HFF-Myc (cell line): Measurements from ENCODE around the gene L1CAM.
A peak's percentile ranks its signal among the peaks of the same experiment; 100 is the strongest.

Experiments used
- DNase-seq: peaks from one replicate; pipeline ENCODE4 v3.0.0-alpha.2; 2011; ENCODE audit warnings: low read depth; ENCODE audit errors: extremely low read depth
- H3K4me3 ChIP-seq: replicated peaks from 2 replicates; pipeline ENCODE4 v1.5.1; 2011; ENCODE audit warnings: low read depth, mild to moderate bottlenecking, control low read depth, low read length
- TF ChIP-seq, protein P1 (sequence below): IDR thresholded peaks from 2 replicates; pipeline ENCODE4 v1.5.1; 2012; ENCODE audit warnings: mild to moderate bottlenecking, low read depth, low read length, control low read depth; ENCODE audit errors: missing control alignments

The L1CAM gene

DNA sequence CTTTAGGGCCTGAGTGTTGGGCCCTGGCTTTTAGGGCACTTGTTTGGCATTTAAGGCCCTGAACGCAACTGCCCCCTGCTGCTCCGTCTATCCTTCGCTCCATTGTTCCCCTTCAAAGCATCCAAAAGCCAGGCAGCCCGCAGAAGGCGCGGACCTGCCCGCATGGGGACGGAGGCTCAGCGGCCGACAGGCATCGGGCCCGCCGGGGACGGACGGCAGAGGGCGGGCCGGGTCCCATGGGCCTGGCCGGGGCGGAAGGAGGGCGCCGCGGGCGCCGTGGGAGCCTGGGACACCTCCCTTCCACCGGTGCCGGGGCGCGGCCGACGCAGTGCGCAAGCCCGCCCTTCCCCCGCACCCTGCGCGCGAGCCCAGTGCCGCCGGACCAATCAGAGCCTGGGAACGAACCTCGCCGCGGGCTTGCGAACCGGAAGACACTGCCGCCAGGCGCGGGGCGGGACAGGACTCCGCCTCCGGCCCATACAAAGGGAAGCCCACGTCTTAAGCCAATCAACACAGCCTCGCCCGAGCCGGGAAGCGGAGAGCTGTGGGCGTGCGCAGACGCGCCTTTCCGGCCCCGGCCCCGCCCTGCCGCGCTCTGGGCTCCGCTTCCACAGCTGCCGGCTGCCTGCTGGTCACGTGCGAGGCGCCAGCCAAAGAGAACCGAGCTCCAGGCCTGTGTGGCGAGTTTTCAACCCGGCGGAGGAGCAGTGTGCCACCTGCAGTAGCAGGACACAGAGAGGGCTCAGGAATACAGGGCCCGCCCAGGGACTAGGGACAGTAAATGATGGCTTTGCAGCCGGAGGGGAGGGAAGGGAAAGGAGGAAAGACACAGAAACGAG is 42.2 kb upstream of the L1CAM start:
- TF ChIP-seq, protein P1, sequence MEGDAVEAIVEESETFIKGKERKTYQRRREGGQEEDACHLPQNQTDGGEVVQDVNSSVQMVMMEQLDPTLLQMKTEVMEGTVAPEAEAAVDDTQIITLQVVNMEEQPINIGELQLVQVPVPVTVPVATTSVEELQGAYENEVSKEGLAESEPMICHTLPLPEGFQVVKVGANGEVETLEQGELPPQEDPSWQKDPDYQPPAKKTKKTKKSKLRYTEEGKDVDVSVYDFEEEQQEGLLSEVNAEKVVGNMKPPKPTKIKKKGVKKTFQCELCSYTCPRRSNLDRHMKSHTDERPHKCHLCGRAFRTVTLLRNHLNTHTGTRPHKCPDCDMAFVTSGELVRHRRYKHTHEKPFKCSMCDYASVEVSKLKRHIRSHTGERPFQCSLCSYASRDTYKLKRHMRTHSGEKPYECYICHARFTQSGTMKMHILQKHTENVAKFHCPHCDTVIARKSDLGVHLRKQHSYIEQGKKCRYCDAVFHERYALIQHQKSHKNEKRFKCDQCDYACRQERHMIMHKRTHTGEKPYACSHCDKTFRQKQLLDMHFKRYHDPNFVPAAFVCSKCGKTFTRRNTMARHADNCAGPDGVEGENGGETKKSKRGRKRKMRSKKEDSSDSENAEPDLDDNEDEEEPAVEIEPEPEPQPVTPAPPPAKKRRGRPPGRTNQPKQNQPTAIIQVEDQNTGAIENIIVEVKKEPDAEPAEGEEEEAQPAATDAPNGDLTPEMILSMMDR, result no peak
- peak overlapping the region; percentile 48 for H3K4me3 ChIP-seq
- DNase-seq, result peak; percentile 85

DNA sequence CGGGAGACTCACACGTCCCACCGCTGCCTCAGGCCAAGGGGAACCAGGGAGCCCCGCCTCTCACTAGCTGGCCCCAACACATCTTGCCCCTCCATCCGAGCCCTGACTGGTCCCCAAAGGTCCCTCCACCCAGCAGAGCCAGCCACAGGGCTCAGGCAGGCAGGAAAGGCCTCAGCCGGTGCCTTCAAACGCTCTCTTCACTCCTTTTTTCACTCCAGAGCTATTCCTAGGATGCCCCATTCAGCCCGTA is 41.6 kb upstream of the L1CAM start:
- TF ChIP-seq, protein P1, result no peak
- no peak for DNase-seq
- peak overlapping the region; percentile 48 for H3K4me3 ChIP-seq

DNA sequence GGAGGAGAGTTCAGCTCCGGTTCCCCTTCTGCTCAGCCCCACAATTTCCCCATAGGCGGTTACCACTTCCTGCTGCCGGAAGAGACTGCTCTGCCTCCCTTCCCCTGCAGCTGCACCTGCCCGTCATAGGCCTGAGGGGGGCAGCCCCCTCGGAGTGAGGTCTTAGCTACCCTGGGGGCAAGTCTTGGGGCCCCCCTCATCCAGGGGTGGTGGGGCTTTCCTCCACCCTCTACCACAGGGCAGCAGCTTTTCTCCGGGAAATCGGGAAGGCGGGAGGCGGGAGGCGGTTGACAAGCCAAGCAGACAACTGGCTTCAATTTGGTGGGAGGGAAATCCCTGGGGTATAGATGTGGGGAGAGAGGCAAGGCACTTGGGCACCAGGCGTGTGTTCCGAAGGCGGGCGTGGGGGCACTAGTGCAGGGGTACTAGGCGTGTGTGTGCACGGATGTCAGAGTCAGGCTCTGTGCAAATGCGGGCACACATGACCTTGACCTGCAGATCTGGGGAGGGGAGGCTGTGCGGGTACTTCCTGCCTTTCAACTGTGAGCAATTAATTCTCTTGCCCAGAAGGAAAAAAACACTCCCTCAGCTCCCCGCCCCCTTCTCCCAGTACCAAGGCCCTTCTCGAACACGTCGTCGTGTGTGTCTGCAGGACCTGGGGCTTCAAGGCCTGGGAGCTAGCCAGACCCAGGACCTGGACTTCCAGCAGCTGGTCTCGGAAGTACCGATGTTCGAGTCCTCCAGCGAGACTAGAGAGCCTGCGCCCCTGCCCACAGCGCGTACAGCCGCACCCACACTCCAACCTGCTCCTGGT is 41.1 kb upstream of the L1CAM start:
- peak overlapping the region; percentile 48 for H3K4me3 ChIP-seq
- DNase-seq, result no peak
- TF ChIP-seq, protein P1, result no peak

DNA sequence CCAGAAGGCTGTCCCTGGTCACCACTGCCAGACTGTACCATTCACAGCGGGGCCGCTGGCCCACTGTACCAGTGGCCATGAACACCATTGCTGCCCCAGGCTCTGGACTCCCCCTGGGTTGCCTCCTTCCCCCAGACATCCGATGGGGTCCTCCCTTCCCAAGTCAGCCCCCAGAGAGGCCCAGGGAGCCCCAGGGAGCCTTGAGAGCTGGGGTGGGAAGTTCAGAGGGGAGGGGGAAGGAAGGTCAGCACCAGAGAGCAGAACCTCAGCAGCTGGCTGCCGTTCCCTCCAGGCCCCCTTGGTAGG is 40.5 kb upstream of the L1CAM start:
- no peak for DNase-seq
- H3K4me3 ChIP-seq, result no peak overlapping the region

DNA sequence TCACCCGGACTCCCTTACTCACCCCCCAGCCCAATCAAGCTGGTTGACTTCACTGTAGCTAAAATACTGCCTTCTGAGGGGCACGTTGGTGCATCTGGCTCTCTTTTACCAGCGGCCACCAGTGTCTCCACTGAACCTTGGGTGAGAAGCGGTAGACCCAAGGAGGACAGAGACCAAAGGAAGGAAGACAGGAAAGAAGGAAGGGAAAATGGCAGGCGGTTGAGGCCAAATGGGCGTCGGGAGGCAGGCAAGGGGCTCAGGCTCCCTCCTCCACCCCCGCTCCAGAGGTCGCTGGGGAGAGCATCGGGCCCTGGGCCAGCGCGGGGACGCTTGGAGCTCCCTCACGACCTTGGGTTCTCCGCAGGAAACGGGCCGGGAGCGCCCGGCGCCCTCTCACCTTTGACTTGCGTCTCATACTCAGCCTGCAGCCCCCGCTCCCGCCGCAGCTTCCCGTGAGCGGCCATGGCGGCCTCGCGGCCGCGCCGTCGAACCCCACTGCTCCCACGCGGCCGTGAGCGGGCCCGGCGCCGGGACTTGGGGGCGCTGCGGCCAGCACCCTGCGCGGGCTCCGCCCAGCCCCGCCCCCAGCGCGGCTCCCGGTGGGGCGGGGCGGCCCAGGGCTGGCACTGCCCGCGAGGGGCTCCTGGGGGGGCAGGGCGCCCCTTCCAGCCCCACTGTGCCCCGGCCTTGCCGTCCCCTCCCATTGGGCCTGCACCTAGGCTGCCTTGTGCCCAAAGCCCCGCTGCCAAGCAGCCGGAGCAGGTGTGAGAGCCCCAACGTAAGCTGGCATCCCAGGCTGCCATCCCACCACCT is 40.0 kb upstream of the L1CAM start, which contains the start of gene ARHGAP4:
Gene ARHGAP4, minus strand, starts transcription at position 526 of the 813 bp plus-strand sequence. Its CDS starts 62 bp downstream, at position 464.
- H3K4me3 ChIP-seq, result peak within 1 kb of the TSS; percentile 48
- TF ChIP-seq, protein P1, result no peak
- no peak for DNase-seq

More for the DNA sequence above, 40.5 kb upstream of the L1CAM start:
- TF ChIP-seq, protein P1, result no peak

DNA sequence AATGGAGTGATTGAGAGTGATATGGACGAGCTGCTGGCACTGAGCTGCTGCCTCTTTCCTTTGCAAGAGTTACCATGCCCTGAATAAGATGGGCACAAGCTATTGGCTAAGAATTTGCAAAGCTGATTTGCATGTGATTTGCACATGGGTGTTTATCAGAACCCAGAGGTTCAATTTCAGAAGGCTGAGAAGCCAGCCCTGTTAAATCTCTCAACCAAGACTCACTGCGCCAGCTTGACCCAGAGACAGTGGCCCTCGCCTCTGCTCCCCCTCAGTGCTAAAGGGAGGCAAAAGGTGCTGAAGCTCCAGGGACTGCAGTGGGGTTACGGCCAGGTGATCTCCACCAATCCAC is 39.4 kb upstream of the L1CAM start:
- H3K4me3 ChIP-seq, result no peak overlapping the region
- TF ChIP-seq, protein P1, result no peak
- no peak for DNase-seq
